HepG2 (cell line): ENCODE results near the gene GNAI2. TPM values are rescaled to one million over a fixed set of nuclear protein-coding genes. Genes with fewer than 3 reads are reported as not detected.
A peak's percentile ranks its signal among the peaks of the same experiment; 100 is the strongest.

ENCODE experiments used
- AKAP8 ChIP-seq: sonication (generic); formaldehyde crosslinking; IDR thresholded peaks from 2 replicates; pipeline ENCODE4 v1.5.1; 2020; ENCODE audit warnings: mild to moderate bottlenecking, missing genetic modification reagents
- ARNT2 ChIP-seq: sonication (generic); formaldehyde crosslinking; IDR thresholded peaks from 2 replicates; pipeline ENCODE4 v1.8.0; 2022; ENCODE audit warnings: mild to moderate bottlenecking, low read depth, missing genetic modification reagents, moderate library complexity
- ATF5 ChIP-seq: sonication (generic); formaldehyde crosslinking; IDR thresholded peaks from 2 replicates; pipeline ENCODE4 v1.4.0; 2020; ENCODE audit warnings: mild to moderate bottlenecking, low read depth, missing genetic modification reagents
- CBFB ChIP-seq: sonication (generic); formaldehyde crosslinking; IDR thresholded peaks from 2 replicates; pipeline ENCODE4 v1.4.0; 2020; ENCODE audit warnings: missing genetic modification reagents
- CEBPG ChIP-seq: IDR thresholded peaks from 2 replicates; pipeline ENCODE4 v1.6.1; 2016
- DMAP1 ChIP-seq: IDR thresholded peaks from 2 replicates; pipeline ENCODE4 v1.6.1; 2016
- DNMT3B ChIP-seq: conservative IDR thresholded peaks from 2 replicates; pipeline ENCODE4 v1.6.1; 2016; ENCODE audit warnings: missing biosample characterization, control low read depth
- ERF ChIP-seq: IDR thresholded peaks from 2 replicates; pipeline ENCODE4 v1.6.1; 2018; ENCODE audit warnings: missing biosample characterization, missing genetic modification reagents
- HNF4A ChIP-seq: sonication (generic); formaldehyde crosslinking; IDR thresholded peaks from 2 replicates; pipeline ENCODE4 v1.4.0; 2020; ENCODE audit warnings: missing genetic modification reagents
- HOXA5 ChIP-seq: sonication (generic); formaldehyde crosslinking; IDR thresholded peaks from 2 replicates; pipeline ENCODE4 v1.4.0; 2020; ENCODE audit warnings: missing genetic modification reagents
- ISX ChIP-seq: sonication (generic); formaldehyde crosslinking; conservative IDR thresholded peaks from 2 replicates; pipeline ENCODE4 v1.5.0; 2020; ENCODE audit warnings: missing genetic modification reagents
- JUN ChIP-seq: sonication (generic); formaldehyde crosslinking; IDR thresholded peaks from 2 replicates; pipeline ENCODE4 v1.4.0; 2020; ENCODE audit warnings: mild to moderate bottlenecking, missing genetic modification reagents
- MTF2 ChIP-seq: sonication (generic); formaldehyde crosslinking; IDR thresholded peaks from 2 replicates; pipeline ENCODE4 v1.5.0; 2020; ENCODE audit warnings: missing genetic modification reagents, borderline replicate concordance
- NR2C2 ChIP-seq: sonication (generic); formaldehyde crosslinking; IDR thresholded peaks from 2 replicates; pipeline ENCODE4 v1.4.0; 2020; ENCODE audit warnings: missing genetic modification reagents, mild to moderate bottlenecking, moderate library complexity, borderline replicate concordance
- PREB ChIP-seq: sonication (generic); formaldehyde crosslinking; IDR thresholded peaks from 2 replicates; pipeline ENCODE4 v1.4.0; 2020; ENCODE audit warnings: missing genetic modification reagents
- TBX2 ChIP-seq: sonication (generic); formaldehyde crosslinking; IDR thresholded peaks from 2 replicates; pipeline ENCODE4 v1.5.0; 2020; ENCODE audit warnings: missing genetic modification reagents, mild to moderate bottlenecking, borderline replicate concordance
- TERF1 ChIP-seq: sonication (generic); formaldehyde crosslinking; IDR thresholded peaks from 2 replicates; pipeline ENCODE4 v1.8.0; 2022; ENCODE audit warnings: mild to moderate bottlenecking, missing genetic modification reagents, moderate library complexity
- TRIM22 ChIP-seq: fragments of 450-650 bp; IDR thresholded peaks from 2 replicates; pipeline ENCODE4 v1.6.1; 2017
- ZIK1 ChIP-seq: sonication (generic); formaldehyde crosslinking; IDR thresholded peaks from 2 replicates; pipeline ENCODE4 v1.5.0; 2020; ENCODE audit warnings: mild to moderate bottlenecking, low read depth, missing genetic modification reagents, borderline replicate concordance
- ZKSCAN1 ChIP-seq: fragments of 150-350 bp; IDR thresholded peaks from 2 replicates; pipeline ENCODE4 v1.6.1; 2014; ENCODE audit warnings: low read length
- ZNF331 ChIP-seq: sonication (generic); formaldehyde crosslinking; IDR thresholded peaks from 2 replicates; pipeline ENCODE4 v1.4.0; 2020; ENCODE audit warnings: missing genetic modification reagents
- ZNF33A ChIP-seq: sonication (generic); formaldehyde crosslinking; IDR thresholded peaks from 2 replicates; pipeline ENCODE4 v1.5.1; 2020; ENCODE audit warnings: missing genetic modification reagents, mild to moderate bottlenecking, moderate library complexity, borderline replicate concordance
- ZNF460 ChIP-seq: sonication (generic); formaldehyde crosslinking; IDR thresholded peaks from 2 replicates; pipeline ENCODE4 v1.5.1; 2020; ENCODE audit warnings: missing genetic modification reagents, mild to moderate bottlenecking, borderline replicate concordance
- ZNF563 ChIP-seq: sonication (generic); formaldehyde crosslinking; IDR thresholded peaks from 2 replicates; pipeline ENCODE4 v1.8.0; 2022; ENCODE audit warnings: mild to moderate bottlenecking, moderate library complexity, missing genetic modification reagents
- ZNF614 ChIP-seq: IDR thresholded peaks from 2 replicates; pipeline ENCODE4 v1.6.1; 2018; ENCODE audit warnings: missing biosample characterization, missing genetic modification reagents, inconsistent platforms, borderline replicate concordance
- ZNF772 ChIP-seq: sonication (generic); formaldehyde crosslinking; IDR thresholded peaks from 2 replicates; pipeline ENCODE4 v1.5.0; 2020; ENCODE audit warnings: mild to moderate bottlenecking, missing genetic modification reagents
- ZNF782 ChIP-seq: sonication (generic); formaldehyde crosslinking; IDR thresholded peaks from 2 replicates; pipeline ENCODE4 v1.4.0; 2020; ENCODE audit warnings: missing genetic modification reagents, mild to moderate bottlenecking, borderline replicate concordance
- ZSCAN29 ChIP-seq: sonication (generic); formaldehyde crosslinking; conservative IDR thresholded peaks from 2 replicates; pipeline ENCODE4 v1.4.0; 2020; ENCODE audit warnings: mild to moderate bottlenecking, missing genetic modification reagents
- polyA plus RNA-seq, 8 experiments: library from polyadenylated mRNA; depleted of rRNA in 3 of 8; stranded (reverse) in 7 of 8; unstranded in 1 of 8; fragments of >200 nt; fragmentation: Illumina TruSeq in 4 of 8; extraction: Trizol in 4 of 8; gene quantifications; 2 replicates each; pipeline versions ENCODE4 v1.2.1 to v1.2.3, GENCODE V29; 2011 to 2016; ENCODE audit warnings: low read depth in 4 of 8, missing spikeins in 1 of 8, mixed read lengths in 1 of 8; ENCODE audit not compliant: insufficient read depth in 1 of 8
- total RNA-seq, 5 experiments: library from RNA; depleted of rRNA; stranded (reverse); fragments of >200 nt; fragmentation: Illumina TruSeq; extraction: Trizol; gene quantifications; 2 replicates each; pipeline ENCODE4 v1.2.3, GENCODE V29; 2016; ENCODE audit warnings: low read depth in 1 of 5

Gene GNAI2
- total and polyA plus RNA-seq, 2 of the 13 experiments (the other 11 are each of a cell fraction or from before 2014, with no cell fraction given) = 51.1 to 66.2 TPM

DNA sequence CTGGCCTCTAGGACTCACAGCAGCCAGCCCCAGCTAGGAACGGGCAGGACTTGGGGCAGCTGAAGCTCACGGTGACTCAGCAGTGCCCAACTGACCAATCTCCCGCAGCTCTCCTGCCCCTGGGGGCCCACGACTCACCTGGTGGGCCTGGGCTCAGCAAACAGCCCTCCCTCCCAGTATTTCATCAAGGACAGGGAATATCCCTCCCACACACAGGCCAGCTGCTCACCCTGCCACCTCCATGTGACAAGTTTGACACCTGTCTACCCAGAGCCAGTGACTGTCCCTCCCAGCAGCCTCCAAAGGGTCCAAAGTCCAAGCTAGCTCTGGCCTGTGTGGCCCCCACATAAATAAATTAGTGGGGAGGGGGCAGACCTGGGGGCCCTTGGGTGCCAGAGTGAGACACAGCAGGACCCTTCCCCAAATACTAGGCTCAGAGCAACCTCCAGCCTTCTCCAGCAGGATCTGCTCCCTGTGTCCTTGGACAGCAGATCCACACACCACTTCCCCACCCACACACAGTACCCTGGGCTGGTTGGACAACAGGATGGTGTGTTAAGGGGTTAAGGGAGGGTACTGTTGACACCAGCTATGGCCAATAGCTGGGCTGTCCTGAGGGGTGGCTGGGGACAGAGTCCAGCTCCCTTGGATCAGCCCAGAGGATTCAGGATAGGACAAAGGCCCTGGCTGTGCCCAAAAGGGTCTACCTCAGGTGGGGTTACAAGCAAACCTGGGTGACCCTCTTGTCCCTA is 40.3 kb upstream of the GNAI2 start (continued):
- no peak; the same call in 1 of the 2 replicates for TF ChIP-seq ZNF33A
- TF ChIP-seq ISX (CRISPR knock-in tag) = no peak
- TF ChIP-seq HNF4A (CRISPR knock-in tag) = peak; percentile 91
- peak; percentile 16; the same call in 1 of the 2 replicates for TF ChIP-seq HOXA5 (CRISPR knock-in tag)
- no peak for TF ChIP-seq ZNF782 (CRISPR knock-in tag)
- 0 out of 2 replicates have a peak, but pooled peaks have one; percentile 47 for TF ChIP-seq JUN (CRISPR knock-in tag)
- peak; percentile 100 for TF ChIP-seq TBX2 (CRISPR knock-in tag)
- 0 out of 2 replicates have a peak, but pooled peaks have one; percentile 28 for TF ChIP-seq DNMT3B (CRISPR knock-in tag)
- TF ChIP-seq AKAP8 (CRISPR knock-in tag) = no peak
- TF ChIP-seq NR2C2 (CRISPR knock-in tag) = peak; percentile 75
- TF ChIP-seq TRIM22 = no peak
- TF ChIP-seq TERF1 = no peak
- no peak for TF ChIP-seq ZKSCAN1
- no peak; the same call in none of the 2 replicates for TF ChIP-seq ZSCAN29
- no peak; the same call in 1 of the 2 replicates for TF ChIP-seq ZNF460 (CRISPR knock-in tag)
- peak; percentile 39 for TF ChIP-seq ZNF331
- peak; percentile 60; the same call in 1 of the 2 replicates for TF ChIP-seq ATF5 (CRISPR knock-in tag)
- TF ChIP-seq CEBPG = peak; percentile 22
- TF ChIP-seq ERF (CRISPR knock-in tag) = no peak; the same call in 1 of the 2 replicates
- TF ChIP-seq ZNF772 (CRISPR knock-in tag) = peak; percentile 77
- no peak for TF ChIP-seq ZIK1 (CRISPR knock-in tag)
- peak; percentile 75; the same call in 1 of the 2 replicates for TF ChIP-seq ARNT2 (CRISPR knock-in tag)
- peak; percentile 30; the same call in 1 of the 2 replicates for TF ChIP-seq CBFB (CRISPR knock-in tag)
- TF ChIP-seq ZNF563 (CRISPR knock-in tag) = peak; percentile 66; the same call in 1 of the 2 replicates
- peak; percentile 57 for TF ChIP-seq DMAP1 (CRISPR knock-in tag)
- TF ChIP-seq ZNF614 (CRISPR knock-in tag) = peak; percentile 51
- no peak for TF ChIP-seq PREB (CRISPR knock-in tag)
- TF ChIP-seq MTF2 (CRISPR knock-in tag) = peak; percentile 23; the same call in 1 of the 2 replicates
